ENCODE measurements around the gene MAOB.

- TF ChIP-seq, protein P1, sequence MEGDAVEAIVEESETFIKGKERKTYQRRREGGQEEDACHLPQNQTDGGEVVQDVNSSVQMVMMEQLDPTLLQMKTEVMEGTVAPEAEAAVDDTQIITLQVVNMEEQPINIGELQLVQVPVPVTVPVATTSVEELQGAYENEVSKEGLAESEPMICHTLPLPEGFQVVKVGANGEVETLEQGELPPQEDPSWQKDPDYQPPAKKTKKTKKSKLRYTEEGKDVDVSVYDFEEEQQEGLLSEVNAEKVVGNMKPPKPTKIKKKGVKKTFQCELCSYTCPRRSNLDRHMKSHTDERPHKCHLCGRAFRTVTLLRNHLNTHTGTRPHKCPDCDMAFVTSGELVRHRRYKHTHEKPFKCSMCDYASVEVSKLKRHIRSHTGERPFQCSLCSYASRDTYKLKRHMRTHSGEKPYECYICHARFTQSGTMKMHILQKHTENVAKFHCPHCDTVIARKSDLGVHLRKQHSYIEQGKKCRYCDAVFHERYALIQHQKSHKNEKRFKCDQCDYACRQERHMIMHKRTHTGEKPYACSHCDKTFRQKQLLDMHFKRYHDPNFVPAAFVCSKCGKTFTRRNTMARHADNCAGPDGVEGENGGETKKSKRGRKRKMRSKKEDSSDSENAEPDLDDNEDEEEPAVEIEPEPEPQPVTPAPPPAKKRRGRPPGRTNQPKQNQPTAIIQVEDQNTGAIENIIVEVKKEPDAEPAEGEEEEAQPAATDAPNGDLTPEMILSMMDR (IDR thresholded peaks at IDR 0.05), result no peak
- no peak for TF ChIP-seq ZFX (IDR thresholded peaks at IDR 0.05; ENCODE audit: borderline replicate concordance)
These were observed 27.8 kb upstream of the MAOB start for GRCh38 chrX:43910012-43910411.
